Common myeloid progenitor, CD34-positive (primary cell): Measurements from ENCODE around the gene GRB2.

Experiments used
- CTCF ChIA-PET: fragments of 350-600 bp; sonication (Branson Sonifier 250); formaldehyde crosslinking; loops from one replicate; lab custom pipeline; 2021; ENCODE audit warnings: antibody characterized with exemption; lab: Charles Lee
- POLR2A ChIA-PET: fragments of 350-600 bp; sonication (Branson Sonifier 250); formaldehyde crosslinking; loops from one replicate; lab custom pipeline; 2021; ENCODE audit warnings: antibody characterized with exemption; lab: Charles Lee
- DNase-seq, 3 donors: peaks; one replicate each; pipeline versions ENCODE4 v3.0.0 to v3.0.0-alpha.2; 2013
- H3K27ac ChIP-seq, 2 experiments: 1 replicate in 1 of 2; 2 replicates in 1 of 2; pipeline ENCODE4 v1.7.0; 2013; ENCODE audit warnings: inconsistent platforms in 2 of 2, low read length in 2 of 2, mild to moderate bottlenecking in 2 of 2, low read depth in 1 of 2, moderate library complexity in 1 of 2; ENCODE audit not compliant: severe bottlenecking in 2 of 2, insufficient read depth in 1 of 2, poor library complexity in 1 of 2
- H3K27me3 ChIP-seq, 5 experiments: replicated peaks in 2 of 5; 1 replicate in 3 of 5; 2 replicates in 2 of 5; pipeline versions ENCODE4 v1.6.1 to v1.7.0; 2013; ENCODE audit warnings: low read length in 4 of 5, mild to moderate bottlenecking in 2 of 5, moderate library complexity in 2 of 5, inconsistent platforms in 1 of 5; ENCODE audit not compliant: insufficient read depth in 5 of 5, control insufficient read depth in 4 of 5
- H3K36me3 ChIP-seq, 4 experiments: 1 replicate in 2 of 4; 2 replicates in 2 of 4; pipeline versions ENCODE4 v1.6.1 to v1.7.0; 2013; ENCODE audit warnings: low read length in 3 of 4, control low read depth in 1 of 4, mild to moderate bottlenecking in 1 of 4; ENCODE audit not compliant: control insufficient read depth in 4 of 4, insufficient read depth in 4 of 4
- H3K4me1 ChIP-seq, 4 experiments: 1 replicate in 3 of 4; 2 replicates in 1 of 4; pipeline versions ENCODE4 v1.6.1 to v1.7.1; 2013; ENCODE audit warnings: low read length in 3 of 4, mild to moderate bottlenecking in 3 of 4, control low read depth in 1 of 4, inconsistent platforms in 1 of 4, moderate library complexity in 1 of 4; ENCODE audit not compliant: control insufficient read depth in 4 of 4, insufficient read depth in 4 of 4; ENCODE audit errors: control extremely low read depth in 1 of 4
- H3K4me3 ChIP-seq, 7 experiments: 1 replicate in 4 of 7; 2 replicates in 3 of 7; pipeline versions ENCODE4 v1.5.1 to v1.7.0; 2013; ENCODE audit warnings: mild to moderate bottlenecking in 7 of 7, low read length in 6 of 7, moderate library complexity in 6 of 7, inconsistent platforms in 2 of 7, low read depth in 2 of 7, control low read depth in 1 of 7; ENCODE audit not compliant: insufficient read depth in 4 of 7, control insufficient read depth in 1 of 7; ENCODE audit errors: extremely low read depth in 1 of 7
- H3K9me3 ChIP-seq, 5 experiments: 1 replicate in 4 of 5; 2 replicates in 1 of 5; pipeline versions ENCODE4 v1.6.1 to v1.7.1; 2013; ENCODE audit warnings: low read length in 4 of 5, mild to moderate bottlenecking in 2 of 5, inconsistent platforms in 1 of 5, low read depth in 1 of 5, moderate library complexity in 1 of 5; ENCODE audit not compliant: control insufficient read depth in 4 of 5, insufficient read depth in 2 of 5; ENCODE audit errors: control extremely low read depth in 1 of 5
- WGBS: methylation state at CpG from one replicate; pipeline ENCODE4 v1.1.5; 2013; ENCODE audit not compliant: insufficient coverage; 5-methylcytosine and 5-hydroxymethylcytosine counted together

GRB2 gene

DNA sequence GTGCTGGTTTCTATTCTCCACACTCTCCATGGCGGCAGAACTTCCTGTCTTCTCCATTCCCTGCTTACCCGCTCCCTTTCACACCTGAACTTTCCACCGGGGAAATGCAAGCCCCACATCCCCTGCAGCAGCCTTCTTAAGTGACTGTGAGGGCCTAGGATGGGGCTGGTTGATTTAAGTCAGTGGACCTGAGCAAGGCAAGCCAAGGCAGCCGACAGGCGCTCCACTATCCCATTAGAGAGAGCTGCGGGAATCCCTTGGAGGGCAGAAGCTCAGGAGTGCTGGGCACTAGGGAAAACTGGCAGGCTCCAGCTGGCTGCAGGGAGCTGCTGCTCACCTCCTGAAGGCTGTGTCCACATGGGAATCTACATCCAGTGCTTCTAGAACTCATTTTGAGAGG is 80.1 kb downstream of the GRB2 start:
- Histone ChIP-seq H3K36me3 (peaks cover 9 to 45% (median 15%) of the 10 kb centered on the region in 4 experiments), H3K27me3 (no peaks in the 10 kb centered on the region), H3K4me3 (peak overlapping the region in 6 of 7 experiments; percentile 1 to 51 (median 38)), H3K27ac (peak overlapping the region; percentile 62 to 79), H3K4me1 (peaks cover 19 to 62% (median 54%) of the 10 kb centered on the region in 4 experiments), H3K9me3 (no peaks in the 10 kb centered on the region)
- no peak for DNase-seq
- POLR2A ChIA-PET: interaction anchor here (0.8 to 1.5 kb wide), 3 partner anchors 13 to 191 kb away, joined by 3 to 5 read pairs (median 4); partner anchors contain the start of gene TSEN54
- WGBS: 90% methylated on average over 3 of the region's 6 CpGs
- CTCF ChIA-PET: interaction anchor here (0.6 to 4.6 kb wide), 15 partner anchors 9 to 137 kb away, joined by 3 to 32 read pairs (median 6); no protein-coding TSS in a partner anchor

DNA sequence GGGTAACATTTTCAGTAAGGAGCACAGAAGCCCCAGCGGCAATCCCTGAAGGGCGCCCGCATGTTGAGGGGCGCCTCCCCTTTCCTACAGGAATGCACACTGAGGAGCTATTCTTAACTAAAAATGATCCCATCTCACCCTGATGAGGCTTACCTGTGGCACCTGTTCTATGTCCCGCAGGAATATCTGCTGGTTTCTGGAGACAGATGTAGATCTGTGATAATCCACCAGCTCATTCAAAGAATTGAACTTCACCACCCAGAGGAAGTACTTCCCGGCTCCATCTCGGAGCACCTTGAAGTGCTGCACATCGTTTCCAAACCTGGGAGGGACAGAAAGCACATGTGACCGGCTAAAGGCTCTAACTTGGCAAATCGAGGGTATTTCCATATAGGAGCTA is 84.0 kb downstream of the GRB2 start:
- POLR2A ChIA-PET: no interaction called here
- Histone ChIP-seq H3K4me1 (peaks cover 16 to 44% (median 32%) of the 10 kb centered on the region in 4 experiments), H3K36me3 (peaks cover 13 to 63% (median 41%) of the 10 kb centered on the region in 4 experiments), H3K9me3 (no peaks in the 10 kb centered on the region), H3K27me3 (no peaks in the 10 kb centered on the region), H3K4me3 (no peak overlapping the region), H3K27ac (no peak overlapping the region)
- CTCF ChIA-PET: interaction anchor here (0.6 to 4.4 kb wide), 13 partner anchors 9 to 261 kb away, joined by 3 to 34 read pairs (median 11); partner anchors contain the start of genes GRB2 and SLC25A19
- WGBS: 86% methylated on average over 10 of the region's 10 CpGs
- no peak for DNase-seq

GRCh38 chr17:75319904-75320691 is 85.4 kb downstream of the GRB2 start:
- no peak for DNase-seq
- POLR2A ChIA-PET: no interaction called here
- Histone ChIP-seq H3K9me3 (no peaks in the 10 kb centered on the region), H3K27ac (peak overlapping the region in 1 of 2 experiments; percentile 20), H3K4me1 (peaks cover 4 to 29% (median 18%) of the 10 kb centered on the region in 4 experiments), H3K27me3 (no peaks in the 10 kb centered on the region), H3K4me3 (no peak overlapping the region), H3K36me3 (peaks cover 13 to 61% (median 41%) of the 10 kb centered on the region in 4 experiments)
- CTCF ChIA-PET: interaction anchor here (0.6 to 4.4 kb wide), 12 partner anchors 8 to 1929 kb away, joined by 3 to 34 read pairs (median 6); partner anchors contain the start of genes GRB2 and SLC25A19
- 99% methylated on average over 15 of the region's 20 CpGs for WGBS

GRCh38 chr17:75318615-75319222 is 86.8 kb downstream of the GRB2 start:
- POLR2A ChIA-PET: no interaction called here

GRCh38 chr17:75318211-75318610 is 87.3 kb downstream of the GRB2 start:
- DNase-seq: no peak
- ChIA-PET CTCF (interaction anchor here (1.4 to 2.1 kb wide), 2 partner anchors 16 to 94 kb away, joined by 4 to 8 read pairs; no protein-coding TSS in a partner anchor), POLR2A (no interaction called here)
- no peaks in the 10 kb centered on the region for H3K9me3 ChIP-seq
- H3K27ac ChIP-seq: peak overlapping the region in 1 of 2 experiments; percentile 54
- no peaks in the 10 kb centered on the region for H3K27me3 ChIP-seq
- peaks cover 13 to 50% (median 41%) of the 10 kb centered on the region in 4 experiments for H3K36me3 ChIP-seq
- H3K4me1 ChIP-seq: peaks cover 0 to 27% (median 2%) of the 10 kb centered on the region in 4 experiments
- 86% methylated on average over 6 of the region's 10 CpGs for WGBS
- H3K4me3 ChIP-seq: no peak overlapping the region

More at GRCh38 chr17:75318615-75319222, 86.8 kb downstream of the GRB2 start:
- Histone ChIP-seq H3K27ac (peak overlapping the region in 1 of 2 experiments; percentile 54), H3K4me3 (no peak overlapping the region), H3K4me1 (peaks cover 2 to 28% (median 7%) of the 10 kb centered on the region in 4 experiments), H3K36me3 (peaks cover 13 to 54% (median 41%) of the 10 kb centered on the region in 4 experiments), H3K27me3 (no peaks in the 10 kb centered on the region), H3K9me3 (no peaks in the 10 kb centered on the region)
- CTCF ChIA-PET: interaction anchor here (1.2 to 1.5 kb wide), 2 partner anchors 29 to 58 kb away, joined by 3 to 5 read pairs; partner anchors contain the start of gene SLC25A19
- WGBS: 100% methylated on average over 5 of the region's 10 CpGs
- no peak for DNase-seq

DNA sequence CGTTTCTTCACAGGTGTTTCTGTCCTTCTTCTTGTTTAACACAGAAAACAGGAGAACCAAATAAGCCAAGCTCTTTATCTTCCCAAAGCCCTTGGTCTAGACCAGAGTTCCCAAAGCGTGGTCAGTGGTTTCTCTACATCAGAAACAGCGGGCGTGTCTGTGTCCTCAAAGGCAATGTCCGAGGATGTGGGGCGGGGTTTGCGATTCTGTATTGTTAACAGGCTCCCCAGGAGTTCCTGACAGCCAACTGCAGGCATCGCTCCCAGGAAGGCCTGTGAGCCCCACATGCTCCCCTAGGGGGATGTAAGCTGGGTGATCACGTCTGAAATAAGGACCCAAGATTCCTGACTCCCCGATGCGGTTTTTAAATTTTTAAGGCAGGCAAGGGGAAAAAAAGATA is 87.8 kb downstream of the GRB2 start:
- ChIA-PET CTCF (interaction anchor here (1.3 to 2.1 kb wide), 4 partner anchors 16 to 95 kb away, joined by 3 to 8 read pairs (median 4); no protein-coding TSS in a partner anchor), POLR2A (no interaction called here)
- Histone ChIP-seq H3K27ac (peak overlapping the region in 1 of 2 experiments; percentile 54), H3K4me1 (peaks cover 0 to 31% (median 5%) of the 10 kb centered on the region in 4 experiments), H3K9me3 (no peaks in the 10 kb centered on the region), H3K36me3 (peaks cover 13 to 49% (median 41%) of the 10 kb centered on the region in 4 experiments), H3K27me3 (no peaks in the 10 kb centered on the region), H3K4me3 (no peak overlapping the region)
- DNase-seq: no peak
- 94% methylated on average over 9 of the region's 11 CpGs for WGBS
